SK-N-SH treated with all-trans-retinoic acid at 6 μM for 48 hours (cell line): ENCODE measurements around the gene DNAAF8.

Source experiments
- ARNTL ChIP-seq: fragments of 450-650 bp; formaldehyde crosslinking; IDR thresholded peaks from 2 replicates; pipeline ENCODE4 v1.5.0; 2020; ENCODE audit warnings: low read depth, mild to moderate bottlenecking, moderate library complexity, borderline replicate concordance
- CREB5 ChIP-seq: fragments of 250-450 bp; sonication (Bioruptor Pico); IDR thresholded peaks from 2 replicates; pipeline ENCODE4 v1.5.1; 2020; ENCODE audit warnings: low read depth, mild to moderate bottlenecking, moderate library complexity
- ESRRG ChIP-seq: fragments of 250-450 bp; sonication (Bioruptor Pico); IDR thresholded peaks from 2 replicates; pipeline ENCODE4 v1.6.1; 2021; ENCODE audit warnings: mild to moderate bottlenecking
- GLIS3 ChIP-seq: fragments of 250-450 bp; sonication (Bioruptor Pico); IDR thresholded peaks from 2 replicates; pipeline ENCODE4 v1.5.0; 2020; ENCODE audit warnings: mild to moderate bottlenecking, moderate library complexity
- ISL1 ChIP-seq: fragments of 250-450 bp; sonication (Bioruptor Pico); IDR thresholded peaks from 2 replicates; pipeline ENCODE4 v2.1.2; 2022; ENCODE audit warnings: mild to moderate bottlenecking, moderate library complexity
- OSR1 ChIP-seq: fragments of 250-450 bp; sonication (Bioruptor Pico); IDR thresholded peaks from 2 replicates; pipeline ENCODE4 v1.8.0; 2022; ENCODE audit warnings: moderate library complexity, mild to moderate bottlenecking, inconsistent platforms
- PPARA ChIP-seq: fragments of 250-450 bp; sonication (Bioruptor Pico); IDR thresholded peaks from 2 replicates; pipeline ENCODE4 v1.5.0; 2020; ENCODE audit warnings: mild to moderate bottlenecking, borderline replicate concordance
- RARB ChIP-seq: fragments of 250-450 bp; sonication (Bioruptor Pico); IDR thresholded peaks from 2 replicates; pipeline ENCODE4 v1.8.0; 2021; ENCODE audit warnings: mild to moderate bottlenecking, moderate library complexity
- TOX ChIP-seq: fragments of 250-450 bp; sonication (Bioruptor Pico); IDR thresholded peaks from 2 replicates; pipeline ENCODE4 v1.8.0; 2021; ENCODE audit warnings: mild to moderate bottlenecking, moderate library complexity, borderline replicate concordance
- TSHZ2 ChIP-seq: fragments of 250-450 bp; sonication (Bioruptor Pico); IDR thresholded peaks from 2 replicates; pipeline ENCODE4 v1.5.0; 2020; ENCODE audit warnings: mild to moderate bottlenecking, moderate library complexity
- ZNF565 ChIP-seq: fragments of 450-650 bp; formaldehyde crosslinking; conservative IDR thresholded peaks from 2 replicates; pipeline ENCODE4 v1.5.0; 2020; ENCODE audit warnings: low read depth, mild to moderate bottlenecking, moderate library complexity
- TF ChIP-seq, protein P1 (sequence below): fragments of 250-450 bp; sonication (Bioruptor Pico); IDR thresholded peaks from 2 replicates; pipeline ENCODE4 v1.8.0; 2020; ENCODE audit warnings: mild to moderate bottlenecking, moderate library complexity, borderline replicate concordance

DNA sequence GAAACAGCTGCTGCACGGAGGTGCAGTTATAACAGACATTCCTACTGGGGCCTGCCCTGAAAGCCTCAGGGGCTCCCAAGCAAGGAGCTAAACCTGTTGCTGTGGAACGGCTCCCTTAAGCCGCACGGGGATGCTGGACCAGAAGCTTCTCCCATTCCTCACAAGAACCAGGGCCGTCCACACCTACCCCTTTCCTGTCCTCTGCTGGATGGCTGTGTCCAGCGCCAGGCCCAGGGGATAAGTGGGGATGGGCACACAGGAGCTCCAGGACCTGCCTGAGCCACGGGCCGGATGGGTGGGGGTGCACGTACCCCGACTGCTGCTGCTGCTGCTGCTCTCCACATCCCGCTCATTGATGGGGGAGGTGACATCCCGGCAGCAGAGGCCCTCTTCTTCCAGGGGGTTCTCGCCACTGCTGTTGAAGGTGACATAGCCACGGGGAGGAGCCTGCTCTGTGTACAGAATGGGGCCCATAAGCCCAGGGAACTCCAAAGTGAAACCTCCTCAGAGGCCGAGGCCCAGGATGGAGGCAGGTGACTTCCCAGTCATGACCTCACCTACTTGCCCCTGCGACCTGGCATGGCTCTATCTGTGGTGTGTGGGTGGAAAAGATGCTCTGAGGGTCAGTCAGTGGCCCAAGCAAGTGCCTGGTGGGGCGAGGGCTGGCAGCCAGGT is 32.4 kb upstream of the DNAAF8 start:
- TF ChIP-seq OSR1 (CRISPR knock-in tag) = no peak
- no peak for TF ChIP-seq ISL1 (CRISPR knock-in tag)
- TF ChIP-seq TSHZ2 (CRISPR knock-in tag) = no peak
- TF ChIP-seq CREB5 = no peak
- TF ChIP-seq, protein P1, sequence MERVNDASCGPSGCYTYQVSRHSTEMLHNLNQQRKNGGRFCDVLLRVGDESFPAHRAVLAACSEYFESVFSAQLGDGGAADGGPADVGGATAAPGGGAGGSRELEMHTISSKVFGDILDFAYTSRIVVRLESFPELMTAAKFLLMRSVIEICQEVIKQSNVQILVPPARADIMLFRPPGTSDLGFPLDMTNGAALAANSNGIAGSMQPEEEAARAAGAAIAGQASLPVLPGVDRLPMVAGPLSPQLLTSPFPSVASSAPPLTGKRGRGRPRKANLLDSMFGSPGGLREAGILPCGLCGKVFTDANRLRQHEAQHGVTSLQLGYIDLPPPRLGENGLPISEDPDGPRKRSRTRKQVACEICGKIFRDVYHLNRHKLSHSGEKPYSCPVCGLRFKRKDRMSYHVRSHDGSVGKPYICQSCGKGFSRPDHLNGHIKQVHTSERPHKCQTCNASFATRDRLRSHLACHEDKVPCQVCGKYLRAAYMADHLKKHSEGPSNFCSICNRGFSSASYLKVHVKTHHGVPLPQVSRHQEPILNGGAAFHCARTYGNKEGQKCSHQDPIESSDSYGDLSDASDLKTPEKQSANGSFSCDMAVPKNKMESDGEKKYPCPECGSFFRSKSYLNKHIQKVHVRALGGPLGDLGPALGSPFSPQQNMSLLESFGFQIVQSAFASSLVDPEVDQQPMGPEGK = no peak
- no peak for TF ChIP-seq ARNTL
- no peak for TF ChIP-seq RARB (CRISPR knock-in tag)
- no peak for TF ChIP-seq ESRRG (CRISPR knock-in tag)
- TF ChIP-seq GLIS3 (CRISPR knock-in tag) = no peak
- TF ChIP-seq TOX (CRISPR knock-in tag) = no peak
- TF ChIP-seq ZNF565 (CRISPR knock-in tag) = no peak
- no peak for TF ChIP-seq PPARA
